Endothelial cell (in vitro differentiated cells): ENCODE measurements around the gene KRT72. TPM values are rescaled to one million over a fixed set of nuclear protein-coding genes. Genes with fewer than 3 reads are reported as not detected.

Source experiments
- DNase-seq: peaks from one replicate; pipeline ENCODE4 v3.0.0; 2021; ENCODE audit warnings: low spot score
- H3K27ac Mint-ChIP-seq: one replicate; pipeline ENCODE4 v1.8.0; 2021; ENCODE audit warnings: mixed read lengths, inconsistent platforms; ENCODE audit not compliant: unreplicated experiment
- H3K27me3 Mint-ChIP-seq: one replicate; pipeline ENCODE4 v1.8.0; 2021; ENCODE audit warnings: mild to moderate bottlenecking, moderate library complexity, mixed read lengths, inconsistent platforms; ENCODE audit not compliant: unreplicated experiment
- H3K36me3 Mint-ChIP-seq: one replicate; pipeline ENCODE4 v1.8.0; 2021; ENCODE audit warnings: mild to moderate bottlenecking, low read depth, mixed read lengths, inconsistent platforms; ENCODE audit not compliant: unreplicated experiment
- H3K4me1 Mint-ChIP-seq: one replicate; pipeline ENCODE4 v1.8.0; 2021; ENCODE audit warnings: mild to moderate bottlenecking, mixed read lengths, inconsistent platforms; ENCODE audit not compliant: unreplicated experiment
- H3K4me3 Mint-ChIP-seq: one replicate; pipeline ENCODE4 v1.8.0; 2021; ENCODE audit warnings: mild to moderate bottlenecking, mixed read lengths, inconsistent platforms; ENCODE audit not compliant: unreplicated experiment
- H3K9me3 Mint-ChIP-seq: one replicate; pipeline ENCODE4 v1.8.0; 2021; ENCODE audit warnings: mixed read lengths, inconsistent platforms; ENCODE audit not compliant: unreplicated experiment
- total RNA-seq: library from RNA; stranded (reverse); fragmentation: NEBNext Ultra II Directional; extraction: Animal tissue kit (Norgen Biotek cat#: 25700); gene quantifications from one replicate; pipeline ENCODE4 v1.2.1, GENCODE V29; 2021; ENCODE audit not compliant: unreplicated experiment
- TF ChIP-seq, protein P1 (sequence below): fragments of 200-600 bp; sonication (generic); IDR thresholded peaks from one replicate; pipeline ENCODE4 v1.5.0; 2021; ENCODE audit warnings: antibody characterized with exemption; ENCODE audit not compliant: unreplicated experiment

The KRT72 gene
- total RNA-seq, 1 donor from 2014 or later: 0.28 TPM

GRCh38 chr12:52559979-52560378, 41.3 kb downstream of the KRT72 start:
- no peak overlapping the region for H3K4me3 Mint-ChIP-seq
- peaks cover 4% of the 10 kb centered on the region for H3K9me3 Mint-ChIP-seq
- no peaks in the 10 kb centered on the region for H3K36me3 Mint-ChIP-seq
- no peaks in the 10 kb centered on the region for H3K4me1 Mint-ChIP-seq
- peaks cover 6% of the 10 kb centered on the region for H3K27me3 Mint-ChIP-seq
- no peak for DNase-seq
- TF ChIP-seq, protein P1, sequence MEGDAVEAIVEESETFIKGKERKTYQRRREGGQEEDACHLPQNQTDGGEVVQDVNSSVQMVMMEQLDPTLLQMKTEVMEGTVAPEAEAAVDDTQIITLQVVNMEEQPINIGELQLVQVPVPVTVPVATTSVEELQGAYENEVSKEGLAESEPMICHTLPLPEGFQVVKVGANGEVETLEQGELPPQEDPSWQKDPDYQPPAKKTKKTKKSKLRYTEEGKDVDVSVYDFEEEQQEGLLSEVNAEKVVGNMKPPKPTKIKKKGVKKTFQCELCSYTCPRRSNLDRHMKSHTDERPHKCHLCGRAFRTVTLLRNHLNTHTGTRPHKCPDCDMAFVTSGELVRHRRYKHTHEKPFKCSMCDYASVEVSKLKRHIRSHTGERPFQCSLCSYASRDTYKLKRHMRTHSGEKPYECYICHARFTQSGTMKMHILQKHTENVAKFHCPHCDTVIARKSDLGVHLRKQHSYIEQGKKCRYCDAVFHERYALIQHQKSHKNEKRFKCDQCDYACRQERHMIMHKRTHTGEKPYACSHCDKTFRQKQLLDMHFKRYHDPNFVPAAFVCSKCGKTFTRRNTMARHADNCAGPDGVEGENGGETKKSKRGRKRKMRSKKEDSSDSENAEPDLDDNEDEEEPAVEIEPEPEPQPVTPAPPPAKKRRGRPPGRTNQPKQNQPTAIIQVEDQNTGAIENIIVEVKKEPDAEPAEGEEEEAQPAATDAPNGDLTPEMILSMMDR: no peak
- H3K27ac Mint-ChIP-seq: no peak overlapping the region

- TF ChIP-seq, protein P1: no peak
- Mint-ChIP-seq H3K36me3 (no peaks in the 10 kb centered on the region), H3K27me3 (peaks cover 7% of the 10 kb centered on the region), H3K4me3 (no peak overlapping the region), H3K4me1 (no peaks in the 10 kb centered on the region), H3K9me3 (peaks cover 4% of the 10 kb centered on the region), H3K27ac (no peak overlapping the region)
- no peak for DNase-seq
These were observed 42.4 kb downstream of the KRT72 start for GRCh38 chr12:52558781-52559445.

- DNase-seq: no peak
- Mint-ChIP-seq H3K27me3 (peaks cover 11% of the 10 kb centered on the region), H3K9me3 (peaks cover 4% of the 10 kb centered on the region), H3K4me3 (no peak overlapping the region), H3K36me3 (no peaks in the 10 kb centered on the region), H3K27ac (no peak overlapping the region), H3K4me1 (no peaks in the 10 kb centered on the region)
- TF ChIP-seq, protein P1: no peak
These were observed 43.8 kb downstream of the KRT72 start for GRCh38 chr12:52557476-52557875.

DNA sequence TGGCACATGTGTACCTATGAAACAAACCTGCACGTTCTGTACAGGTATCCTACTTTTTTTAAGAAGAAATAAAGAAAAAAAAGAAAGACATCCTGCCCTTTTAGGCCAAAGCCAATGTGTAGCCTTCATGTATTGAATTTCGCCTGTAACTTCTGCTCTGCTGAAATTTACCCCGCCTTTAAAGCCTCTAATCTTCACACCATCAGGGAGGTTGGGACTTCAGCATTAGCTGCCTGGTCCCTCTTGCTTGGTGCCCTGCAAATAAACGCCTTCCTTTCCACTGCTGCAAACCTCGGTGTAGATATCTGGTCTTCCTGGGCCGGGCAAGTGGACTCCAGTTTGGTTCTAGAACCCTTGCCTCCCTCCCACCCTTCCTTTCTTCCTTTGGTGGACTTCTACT, 45.7 kb downstream of the KRT72 start:
- Mint-ChIP-seq H3K9me3 (peaks cover 4% of the 10 kb centered on the region), H3K27ac (no peak overlapping the region), H3K27me3 (peaks cover 11% of the 10 kb centered on the region), H3K4me1 (no peaks in the 10 kb centered on the region), H3K4me3 (no peak overlapping the region), H3K36me3 (no peaks in the 10 kb centered on the region)
- DNase-seq: no peak
- TF ChIP-seq, protein P1: no peak

DNA sequence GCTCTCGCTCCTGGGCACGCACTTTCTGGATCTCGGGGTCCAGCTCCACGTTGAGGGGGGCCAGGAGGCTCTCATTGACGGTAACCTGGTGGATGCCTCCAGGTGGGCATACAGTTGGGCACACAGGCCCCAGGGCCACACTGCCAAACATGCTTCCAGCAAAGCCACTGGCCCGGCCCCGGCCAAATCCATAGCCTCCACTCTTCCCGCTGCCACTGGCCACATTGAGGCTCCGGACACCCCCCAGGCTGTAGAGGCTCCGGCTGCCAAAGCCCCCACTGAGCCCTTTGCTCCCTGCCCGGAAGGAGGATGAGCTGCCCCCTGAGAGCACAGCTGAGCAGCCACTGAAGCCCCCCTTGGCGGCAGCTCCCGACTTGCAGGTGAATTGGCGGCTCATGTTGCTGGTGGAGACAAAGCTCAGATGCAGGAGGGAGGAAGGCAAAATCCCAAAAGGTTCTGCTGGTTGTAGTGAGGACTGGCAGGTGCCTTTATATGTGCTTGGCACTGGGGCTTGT, 48.5 kb downstream of the KRT72 start, which contains the start of gene KRT71:
KRT71 (minus strand) TSS at position 465 of the 515 bp plus-strand sequence; CDS start at position 397, 68 bp downstream.
- TF ChIP-seq, protein P1: no peak
- no peaks in the 10 kb centered on the region for H3K9me3 Mint-ChIP-seq
- H3K4me1 Mint-ChIP-seq: no peaks in the 10 kb centered on the region
- DNase-seq: no peak
- peaks cover 7% of the 10 kb centered on the region for H3K27me3 Mint-ChIP-seq
- no peaks in the 10 kb centered on the region for H3K36me3 Mint-ChIP-seq
- no peak within 1 kb of the TSS for H3K4me3 Mint-ChIP-seq
- H3K27ac Mint-ChIP-seq: no peak within 1 kb of the TSS
